Middle frontal gyrus (tissue), 1 donor: ENCODE results near the gene SLC2A1.
"Not testable (repeated sequence)": the region's sequence is repeated elsewhere in the genome, so short reads cannot be mapped to it uniquely, and the experiment has no call there.

ENCODE experiments used
- DNase-seq: peaks from one replicate; pipeline ENCODE4 v3.0.0-alpha.2; 2015; ENCODE audit warnings: low spot score; ENCODE audit errors: extremely low spot score

Gene SLC2A1

DNA sequence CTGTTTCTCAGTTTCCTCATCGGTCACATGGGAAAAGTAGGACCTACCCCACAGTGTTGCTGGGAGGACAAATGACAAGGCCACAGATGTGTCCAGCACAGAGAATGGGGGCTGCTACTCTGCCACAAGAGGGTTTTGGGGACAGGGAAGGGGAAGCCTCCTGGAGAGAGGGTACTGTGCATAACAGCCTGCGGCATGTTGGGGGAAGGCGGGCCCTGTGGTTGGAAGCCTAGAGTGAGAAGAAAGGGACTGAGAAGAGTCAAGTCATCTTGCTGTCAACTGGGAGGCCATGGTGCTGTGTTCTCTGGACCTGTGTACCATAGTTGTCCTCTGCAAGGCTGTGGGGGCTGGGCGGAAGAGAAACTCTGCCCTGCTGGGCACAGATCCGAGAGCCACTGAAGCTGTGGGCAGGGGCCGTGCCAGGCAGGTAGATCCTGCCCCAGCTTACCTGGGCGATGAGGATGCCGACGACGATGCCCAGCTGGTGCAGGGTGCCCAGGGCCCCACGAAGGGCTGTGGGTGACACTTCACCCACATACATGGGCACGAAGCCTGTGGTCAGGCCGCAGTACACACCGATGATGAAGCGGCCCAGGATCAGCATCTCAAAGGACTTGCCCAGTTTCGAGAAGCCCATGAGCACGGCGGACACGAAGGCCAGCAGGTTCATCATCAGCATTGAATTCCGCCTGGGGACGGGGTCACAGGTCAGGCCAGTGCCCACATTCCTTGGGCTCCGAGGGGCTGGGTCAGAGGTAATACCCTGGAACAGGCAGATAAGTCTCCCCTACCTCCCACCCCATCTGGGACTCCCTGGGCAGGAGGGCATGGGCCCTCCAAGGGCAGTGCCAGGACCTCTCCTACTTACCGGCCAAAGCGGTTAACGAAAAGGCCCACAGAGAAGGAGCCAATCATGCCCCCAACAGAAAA is 28.2 kb downstream of the SLC2A1 start:
- no peak for DNase-seq

DNA sequence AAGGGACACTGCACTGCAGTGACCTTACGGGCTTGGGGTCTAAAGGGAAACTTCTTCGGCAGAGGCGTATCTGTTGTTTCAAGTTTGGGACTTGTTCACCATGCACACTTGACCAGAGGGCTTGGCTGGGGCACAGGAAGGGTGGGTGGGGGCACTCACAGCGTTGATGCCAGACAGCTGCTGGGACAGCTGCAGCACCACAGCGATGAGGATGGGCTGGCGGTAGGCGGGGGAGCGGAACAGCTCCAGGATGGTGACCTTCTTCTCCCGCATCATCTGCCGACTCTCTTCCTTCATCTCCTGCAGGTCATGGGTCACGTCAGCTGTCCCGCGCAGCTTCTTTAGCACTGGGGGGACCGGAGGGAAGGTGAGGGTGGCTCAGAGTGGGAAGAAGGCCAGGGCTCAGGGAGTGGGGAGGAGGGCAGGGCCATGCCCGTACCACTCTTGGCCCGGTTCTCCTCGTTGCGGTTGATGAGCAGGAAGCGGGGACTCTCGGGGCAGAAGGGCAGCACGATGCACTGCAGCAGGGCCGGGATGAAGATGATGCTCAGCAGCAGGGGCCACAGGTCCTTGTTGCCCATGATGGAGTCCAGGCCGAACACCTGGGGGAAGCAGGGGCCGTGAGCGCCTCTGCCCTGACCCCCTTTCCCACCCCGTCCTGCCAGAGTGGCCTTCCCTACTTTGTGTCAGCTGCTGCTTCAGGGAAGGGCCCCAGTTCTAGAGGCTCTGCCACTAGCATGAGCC is 29.1 kb downstream of the SLC2A1 start:
- DNase-seq, result no peak

DNA sequence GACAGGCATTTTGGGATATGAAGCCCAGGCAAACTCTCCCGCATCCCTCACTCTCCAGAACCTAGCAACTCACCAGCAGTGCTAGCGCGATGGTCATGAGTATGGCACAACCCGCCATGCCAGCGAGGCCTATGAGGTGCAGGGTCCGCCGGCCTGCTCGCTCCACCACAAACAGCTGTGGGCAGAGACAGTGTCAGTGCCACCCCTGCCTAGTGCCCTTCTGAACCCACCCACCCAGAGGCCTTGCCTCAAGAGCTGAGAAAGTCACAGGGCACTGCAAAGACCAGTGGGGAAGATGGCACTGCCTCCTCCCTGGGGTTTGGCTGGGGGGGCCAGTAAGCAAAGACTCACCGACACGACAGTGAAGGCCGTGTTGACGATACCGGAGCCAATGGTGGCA is 29.8 kb downstream of the SLC2A1 start:
- DNase-seq, result no peak

DNA sequence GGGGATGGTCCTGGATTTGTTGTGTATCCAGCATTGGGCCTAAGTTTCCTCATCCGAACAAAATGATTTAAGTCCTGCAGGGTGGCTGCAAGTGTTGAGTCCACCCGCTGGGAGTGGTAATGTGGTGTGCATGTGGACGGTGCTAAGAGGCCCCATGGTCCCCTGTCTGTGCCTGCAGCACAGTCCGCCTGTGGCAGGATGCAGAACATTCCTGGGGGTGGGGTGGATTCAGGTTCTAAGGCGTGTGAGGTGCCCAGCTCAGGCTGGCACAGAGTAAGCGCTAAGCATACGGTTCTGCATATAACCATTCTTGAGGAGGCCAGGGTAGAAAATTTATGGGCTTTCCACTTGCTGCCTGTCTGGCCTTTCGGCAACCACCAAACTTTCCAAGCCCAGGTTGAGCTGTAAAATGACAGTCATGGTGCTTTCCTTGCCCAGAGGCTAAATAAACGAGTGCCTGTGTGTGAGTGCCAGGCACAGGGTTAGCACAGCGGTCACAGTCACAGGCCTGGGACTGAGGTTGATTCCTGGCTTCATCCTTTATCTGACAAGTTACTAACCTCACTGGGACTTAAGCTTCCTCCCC is 30.7 kb downstream of the SLC2A1 start:
- no peak for DNase-seq

DNA sequence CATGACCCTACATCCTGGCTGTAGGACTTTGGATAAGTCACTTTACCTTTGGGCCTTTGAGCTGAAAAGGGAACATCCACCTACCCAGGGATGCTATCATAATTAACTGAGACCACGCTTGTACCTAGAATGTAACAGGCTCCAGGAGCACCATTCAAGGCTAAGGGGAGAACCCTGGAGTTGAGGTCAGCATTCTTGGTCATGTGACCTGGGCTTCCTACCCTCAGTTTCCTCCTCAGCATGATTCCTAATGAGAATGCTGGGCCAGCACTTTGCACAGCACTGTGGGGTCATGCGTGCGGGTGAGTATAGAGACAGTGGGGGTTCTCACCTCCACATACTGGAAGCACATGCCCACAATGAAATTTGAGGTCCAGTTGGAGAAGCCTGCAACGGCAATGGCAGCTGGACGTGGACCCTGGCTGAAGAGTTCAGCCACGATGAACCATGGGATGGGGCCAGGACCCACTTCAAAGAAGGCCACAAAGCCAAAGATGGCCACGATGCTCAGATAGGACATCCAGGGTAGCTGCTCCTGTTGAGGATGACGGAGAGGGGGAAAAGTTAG is 31.3 kb downstream of the SLC2A1 start:
- no peak for DNase-seq

DNA sequence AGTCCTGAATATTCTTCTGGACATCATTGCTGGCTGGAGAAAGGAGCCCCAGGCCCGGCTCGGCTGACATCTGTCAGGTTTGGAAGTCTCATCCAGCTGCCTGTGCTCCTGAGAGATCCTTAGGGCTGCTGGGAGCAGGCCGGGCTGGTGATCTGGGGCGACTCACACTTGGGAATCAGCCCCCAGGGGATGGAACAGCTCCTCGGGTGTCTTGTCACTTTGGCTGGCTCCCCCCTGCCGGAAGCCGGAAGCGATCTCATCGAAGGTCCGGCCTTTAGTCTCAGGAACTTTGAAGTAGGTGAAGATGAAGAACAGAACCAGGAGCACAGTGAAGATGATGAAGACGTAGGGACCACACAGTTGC is 31.8 kb downstream of the SLC2A1 start:
- DNase-seq, result no peak

DNA sequence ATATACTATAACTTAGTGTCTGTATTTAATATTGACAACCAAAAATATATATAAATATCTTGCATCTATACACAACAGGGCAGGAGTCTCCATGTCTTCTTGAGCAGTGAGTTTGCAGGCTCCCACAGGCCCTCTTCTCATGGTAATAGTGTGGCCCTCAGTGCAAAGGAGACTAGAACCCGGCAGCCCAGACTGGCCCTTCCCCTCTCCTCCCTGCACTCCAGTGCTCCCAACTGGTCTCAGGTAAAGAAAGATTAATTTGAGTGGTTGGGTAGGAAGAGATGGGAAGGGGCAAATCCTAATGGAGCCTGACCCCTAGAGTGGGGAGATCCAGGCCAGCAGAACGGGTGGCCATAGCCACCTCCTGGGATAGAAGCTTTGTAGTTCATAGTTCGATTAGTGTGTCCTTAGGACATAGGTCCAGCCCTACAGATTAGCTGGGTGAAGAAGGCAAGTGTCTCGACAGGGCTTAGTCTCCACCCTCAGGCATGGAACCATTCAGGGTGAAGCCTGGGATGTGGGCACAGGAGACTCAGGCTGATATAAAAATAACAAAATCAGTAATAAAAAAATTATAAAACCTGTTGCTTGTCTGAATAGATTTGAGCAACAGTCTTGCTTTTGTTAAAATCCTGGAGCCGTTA is 32.3 kb downstream of the SLC2A1 start:
- no peak for DNase-seq

DNA sequence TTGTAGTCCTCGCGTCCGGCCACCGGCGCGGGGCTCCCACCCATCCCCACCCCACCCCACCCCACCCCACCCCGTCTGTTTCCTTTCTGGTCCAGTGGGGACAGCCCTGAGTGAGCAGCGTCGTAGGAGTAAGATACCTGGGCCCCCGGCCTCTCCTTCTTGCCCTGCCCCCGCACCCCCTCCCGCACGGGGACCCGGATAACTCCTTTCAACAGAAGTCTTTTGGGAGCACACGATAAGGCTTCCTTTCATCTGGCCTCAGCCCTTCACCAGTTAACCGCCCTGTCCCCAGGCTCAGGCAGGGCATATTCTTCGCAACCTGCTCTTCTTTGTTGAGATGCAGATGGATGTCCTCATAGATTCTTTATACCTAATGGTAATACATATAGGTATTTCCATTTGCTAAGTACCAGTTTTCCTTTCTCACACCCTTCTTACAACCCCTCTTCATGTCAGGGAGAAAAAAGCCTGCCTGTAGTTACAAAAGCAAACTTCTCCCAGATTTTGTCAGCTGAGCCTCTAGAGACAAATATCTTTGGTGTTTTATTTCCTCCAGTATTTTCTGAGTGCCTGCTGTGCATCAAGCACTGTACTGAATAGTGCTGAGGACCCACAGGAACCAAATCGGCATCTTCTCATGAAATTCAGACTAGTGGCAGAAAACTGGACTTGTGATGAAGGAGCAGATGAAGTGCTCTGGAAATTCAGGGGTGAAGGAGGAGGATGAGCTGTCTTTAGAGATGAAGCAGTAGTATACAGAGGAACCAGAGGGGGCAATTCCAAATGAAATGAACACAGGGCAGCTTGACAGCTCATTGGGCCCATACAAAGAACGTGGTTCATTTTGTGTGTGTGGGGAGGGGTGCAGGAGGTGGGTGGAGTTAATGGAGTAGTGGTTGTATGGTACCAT is 33.6 kb downstream of the SLC2A1 start:
- no peak for DNase-seq

DNA sequence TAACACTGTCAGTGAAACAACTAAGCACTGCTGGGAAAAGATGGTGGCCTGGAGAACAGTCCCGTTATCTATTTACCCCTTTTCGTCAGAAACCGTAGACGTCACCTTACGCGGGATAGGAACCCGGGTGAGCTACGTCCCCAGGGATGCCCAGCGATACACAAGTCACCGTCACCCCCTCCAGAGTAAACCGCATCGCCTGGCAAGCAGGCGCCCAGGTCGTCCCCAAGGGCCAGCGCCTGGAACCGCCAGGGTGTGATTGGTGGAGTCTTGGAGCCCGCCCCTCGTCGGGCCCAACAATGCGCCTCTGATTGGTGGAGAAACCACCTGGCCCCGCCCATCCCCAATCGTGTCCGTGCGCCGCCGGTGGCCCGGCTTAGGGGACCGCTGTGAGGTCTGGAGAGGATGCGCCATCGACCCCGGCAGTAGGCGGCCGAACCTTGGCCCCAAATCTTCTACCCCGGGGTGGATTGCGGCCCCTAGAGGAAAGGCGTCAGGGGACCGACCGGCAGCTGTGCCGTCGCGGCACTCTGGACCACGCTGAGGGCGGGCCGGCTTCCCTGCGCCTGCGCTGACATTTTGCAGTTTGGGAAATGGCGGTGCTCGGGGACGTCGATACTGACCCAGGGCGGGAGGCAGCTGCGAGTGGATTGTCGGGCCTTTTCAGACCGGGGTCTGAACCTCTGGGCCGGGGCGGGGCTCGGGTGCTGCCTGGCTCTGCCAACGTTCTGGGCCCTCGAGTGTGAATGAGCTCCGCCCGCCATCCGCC is 34.4 kb downstream of the SLC2A1 start:
- peak; percentile 92 for DNase-seq

DNA sequence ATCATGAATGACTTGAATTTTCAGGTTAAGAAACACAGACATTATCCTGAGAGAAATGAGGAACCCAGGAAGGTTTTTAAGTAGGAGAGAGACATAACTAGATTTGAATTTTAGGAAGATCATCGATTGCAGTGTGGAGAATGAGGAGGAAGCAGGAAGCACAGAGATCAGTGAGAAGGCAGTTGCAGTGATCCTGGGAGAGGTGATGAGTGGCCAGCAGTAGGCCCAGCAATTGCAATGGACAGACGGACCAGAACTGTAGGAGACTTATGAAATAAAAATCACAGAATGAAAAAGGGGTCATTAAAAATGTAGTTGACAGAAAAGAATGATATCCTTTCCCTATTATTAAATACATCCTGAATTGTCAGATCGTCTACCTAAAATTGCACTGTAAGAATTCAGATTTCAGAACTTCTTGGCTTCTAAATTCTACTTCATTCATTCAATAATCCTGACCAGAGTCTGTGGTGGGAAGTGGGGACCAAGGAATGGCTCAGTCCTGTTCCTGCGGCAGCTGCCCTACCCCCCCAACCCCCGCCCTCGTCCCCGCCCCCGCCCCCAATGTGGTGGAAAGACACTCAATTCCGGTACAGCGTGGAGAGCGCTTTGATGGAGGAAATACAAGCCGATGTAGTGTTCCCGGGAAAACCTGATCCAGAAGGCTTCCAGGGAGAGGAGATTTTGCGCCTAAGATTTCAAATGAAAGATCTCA is 35.1 kb downstream of the SLC2A1 start:
- no peak for DNase-seq

DNA sequence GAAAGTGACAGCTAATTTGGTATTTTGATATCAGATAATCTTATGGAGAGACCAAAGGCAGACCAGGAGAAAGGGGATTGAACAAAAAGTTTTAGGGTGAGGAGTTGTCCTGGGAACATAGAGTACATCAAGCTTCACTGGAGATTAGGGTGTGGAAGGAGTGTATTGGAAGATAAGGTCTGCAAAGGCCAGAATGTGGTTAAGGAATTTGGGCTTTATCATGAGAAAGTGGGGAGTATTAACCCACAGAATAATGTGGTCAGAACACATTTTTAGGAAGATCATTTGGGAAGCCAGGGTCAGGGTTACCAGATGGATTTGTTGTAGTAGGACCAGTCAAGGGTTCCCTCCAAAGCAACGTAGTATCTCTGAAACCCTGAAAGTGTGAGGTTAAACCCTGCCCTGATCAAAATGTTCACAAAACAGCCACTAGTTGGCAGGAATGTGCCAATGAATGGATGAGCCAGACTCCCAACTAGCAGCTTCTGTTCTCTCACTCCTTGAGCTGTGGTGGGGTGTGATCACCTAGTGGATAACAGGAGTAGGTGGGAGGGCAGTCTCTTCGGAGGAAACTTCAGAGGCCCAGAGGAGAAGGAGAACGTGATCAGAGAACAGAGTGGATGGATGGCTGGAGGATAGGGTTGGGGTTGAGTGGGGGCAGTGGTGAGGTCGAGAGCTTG is 35.8 kb downstream of the SLC2A1 start:
- DNase-seq, result peak; percentile 53

DNA sequence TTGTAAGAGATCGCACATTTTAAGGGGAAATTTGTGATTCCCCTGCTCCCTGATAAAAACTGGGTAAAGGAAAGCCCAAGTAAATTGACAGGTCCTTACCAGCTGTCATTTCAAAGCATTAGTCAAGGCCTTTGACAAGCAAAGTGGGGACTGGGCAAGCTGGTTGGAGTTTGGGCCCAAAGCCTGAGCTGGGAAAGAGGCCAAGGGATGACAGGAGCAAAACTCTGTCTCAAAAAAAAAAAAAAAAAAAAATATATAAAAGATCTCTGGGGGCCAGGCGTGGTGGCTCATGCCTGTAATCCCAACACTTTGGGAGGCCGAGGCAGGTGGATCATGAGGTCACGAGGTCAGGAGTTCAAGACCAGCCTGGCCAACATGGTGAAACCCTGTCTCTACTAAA is 36.9 kb downstream of the SLC2A1 start:
- no peak for DNase-seq

DNA sequence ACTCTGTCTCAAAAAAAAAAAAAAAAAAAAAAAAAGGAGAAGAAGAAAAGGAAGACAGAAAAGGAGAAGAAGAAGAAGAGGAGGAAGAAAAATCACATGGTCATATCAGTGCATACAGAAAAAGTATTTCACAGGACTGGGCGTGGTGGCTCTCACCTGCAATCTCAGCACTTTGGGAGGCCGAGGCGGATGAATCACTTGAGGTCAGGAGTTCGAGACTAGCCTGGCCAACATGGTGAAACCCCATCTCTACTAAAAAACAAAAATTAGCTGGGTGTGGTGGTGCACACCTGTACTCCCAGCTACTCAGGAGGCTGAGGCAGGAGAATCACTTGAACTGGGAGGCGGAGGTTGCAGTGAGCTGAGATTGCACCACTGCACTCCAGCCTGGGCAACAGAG is 39.0 kb downstream of the SLC2A1 start:
- not testable (repeated sequence) for DNase-seq

DNA sequence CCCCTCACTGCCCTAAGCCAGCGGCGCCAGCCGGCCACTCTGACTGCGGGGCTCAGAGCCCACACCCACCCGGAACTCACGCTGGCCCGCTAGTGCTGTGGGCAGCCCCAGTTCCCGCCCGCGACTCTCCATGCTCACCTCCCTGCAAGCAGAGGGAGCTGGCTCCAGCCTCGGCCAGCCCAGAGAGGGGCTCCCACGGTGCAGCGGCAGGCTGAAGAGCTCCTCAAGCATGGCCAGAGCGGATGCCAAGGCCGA is 41.5 kb downstream of the SLC2A1 start:
- DNase-seq, result no peak

DNA sequence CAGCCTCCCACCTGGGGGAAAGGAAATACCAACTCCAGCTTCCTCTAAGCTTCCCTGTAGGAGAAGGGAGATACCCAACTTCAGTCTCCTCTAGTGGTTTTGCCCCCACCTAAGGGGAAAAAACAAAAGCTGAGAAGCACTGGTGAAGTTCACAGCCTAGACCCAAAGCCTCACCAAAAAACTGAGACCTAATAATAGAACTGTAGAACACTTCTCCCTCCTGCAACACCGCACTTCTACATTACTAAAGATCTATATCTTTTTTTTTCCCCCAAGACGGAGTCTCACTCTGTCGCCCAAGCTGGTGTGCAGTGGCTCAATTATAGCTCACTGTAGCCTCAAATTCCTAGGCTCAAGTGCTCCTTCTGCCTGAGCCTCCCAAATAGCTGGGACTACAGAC is 43.2 kb downstream of the SLC2A1 start:
- DNase-seq, result no peak

DNA sequence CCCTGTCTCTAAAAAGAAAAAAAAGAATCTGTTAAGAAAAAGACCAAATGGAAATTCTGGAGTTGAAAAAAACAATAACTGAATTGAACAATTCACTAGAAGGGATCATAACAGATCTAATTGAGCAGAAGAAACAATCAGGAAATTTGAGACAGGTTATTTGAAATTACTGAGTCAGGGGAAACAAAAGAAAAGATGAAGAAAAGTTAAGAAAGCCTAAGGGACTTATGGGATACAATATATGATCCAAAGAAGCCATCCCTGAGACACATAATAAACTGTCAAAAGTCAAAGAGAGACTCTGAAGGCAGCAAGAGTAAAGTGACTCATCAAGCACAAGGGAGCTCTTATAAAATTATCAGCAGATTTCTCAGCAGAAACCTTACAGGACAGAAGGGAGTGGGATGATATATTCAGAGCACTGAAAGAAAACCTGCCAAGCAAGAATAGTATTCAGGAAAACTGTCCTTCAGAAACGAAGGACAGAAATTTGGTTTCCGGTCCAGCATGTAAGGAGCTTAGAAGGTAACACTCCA is 44.5 kb downstream of the SLC2A1 start:
- no peak for DNase-seq

DNA sequence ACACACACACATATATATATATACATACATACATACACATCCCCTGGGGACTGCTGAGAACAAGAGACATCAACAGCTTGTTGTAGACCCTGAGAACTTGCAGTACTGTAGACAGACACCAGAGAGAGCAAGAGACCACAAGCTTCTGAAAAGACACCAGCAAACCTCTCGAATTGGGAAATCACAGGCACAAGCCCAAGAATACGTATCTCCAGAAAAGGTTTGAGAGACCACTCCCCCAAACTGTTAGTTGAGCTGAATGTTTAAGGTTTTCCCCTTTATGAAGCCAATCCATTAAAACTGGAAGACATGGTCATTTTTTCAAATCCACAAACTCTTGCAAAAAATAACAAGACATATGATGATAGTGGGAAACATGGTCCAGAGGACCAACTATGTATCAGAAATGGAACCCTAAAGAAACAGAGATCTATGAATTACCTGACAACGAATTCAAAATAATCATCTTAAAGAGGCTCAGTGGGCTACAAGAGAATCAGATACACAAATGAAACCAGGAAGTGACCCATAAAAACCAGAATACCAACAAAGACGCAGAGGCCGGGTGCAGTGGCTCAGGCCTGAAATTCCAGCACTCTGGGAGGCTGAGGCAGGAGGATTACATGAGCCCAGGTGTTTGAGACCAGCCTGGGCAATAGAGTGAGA is 45.1 kb downstream of the SLC2A1 start:
- DNase-seq, result peak; percentile 47

DNA sequence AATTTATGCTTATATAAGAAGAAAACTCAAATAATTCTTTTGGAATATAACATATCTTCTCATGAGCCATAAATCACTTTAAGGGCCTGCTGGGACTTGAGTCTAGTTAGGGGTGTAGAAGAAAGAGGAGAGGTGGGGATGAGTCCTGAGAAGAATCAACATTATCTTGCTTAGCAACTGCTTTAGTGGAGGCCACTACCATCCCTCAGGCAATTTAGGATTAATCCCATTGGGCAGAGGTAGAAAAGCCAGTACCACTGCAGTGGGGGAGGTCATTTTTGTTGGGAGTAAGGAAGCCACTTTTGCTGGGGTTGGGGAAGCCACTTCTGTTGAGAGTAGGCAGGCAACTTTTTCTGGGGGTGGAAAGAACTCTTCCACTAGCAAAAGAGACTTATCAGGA is 47.7 kb downstream of the SLC2A1 start:
- no peak for DNase-seq
